ENCODE results near the gene HGFAC. TPM values are rescaled to one million over a fixed set of nuclear protein-coding genes. Genes with fewer than 3 reads are reported as not detected.

HGFAC gene
- total RNA-seq, 1 donor = not detected

- no peak for DNase-seq (ENCODE audit: low read depth)
- no peak overlapping the region for H3K4me3 ChIP-seq (ENCODE audit: low read depth, low read length)
- no peak for TF ChIP-seq CTCF (IDR thresholded peaks at IDR 0.05; ENCODE audit: insufficient read depth, low read length)
These were observed 30.1 kb upstream of the HGFAC start for GRCh38 chr4:3411676-3412075.

- DNase-seq (ENCODE audit: low read depth) = no peak
- TF ChIP-seq CTCF (IDR thresholded peaks at IDR 0.05; ENCODE audit: insufficient read depth, low read length) = no peak
- no peak overlapping the region for H3K4me3 ChIP-seq (ENCODE audit: low read depth, low read length)
These were observed 29.3 kb upstream of the HGFAC start for GRCh38 chr4:3412257-3413020.

- no peak for DNase-seq (ENCODE audit: low read depth)
- H3K4me3 ChIP-seq (ENCODE audit: low read depth, low read length) = no peak overlapping the region
- no peak for TF ChIP-seq CTCF (IDR thresholded peaks at IDR 0.05; ENCODE audit: insufficient read depth, low read length)
These were observed 28.5 kb upstream of the HGFAC start for GRCh38 chr4:3413217-3413671.

- H3K4me3 ChIP-seq (ENCODE audit: low read depth, low read length) = no peak overlapping the region
- TF ChIP-seq CTCF (IDR thresholded peaks at IDR 0.05; ENCODE audit: insufficient read depth, low read length) = no peak
- DNase-seq (ENCODE audit: low read depth) = no peak
These were observed 27.9 kb upstream of the HGFAC start for GRCh38 chr4:3413675-3414420.

- no peak for DNase-seq (ENCODE audit: low read depth)
- no peak overlapping the region for H3K4me3 ChIP-seq (ENCODE audit: low read depth, low read length)
- TF ChIP-seq CTCF (IDR thresholded peaks at IDR 0.05; ENCODE audit: insufficient read depth, low read length) = no peak
These were observed 27.1 kb upstream of the HGFAC start for GRCh38 chr4:3414421-3415279.

GRCh38 chr4:3415471-3416141 lies 26.2 kb upstream of the HGFAC start:
- no peak for TF ChIP-seq CTCF (IDR thresholded peaks at IDR 0.05; ENCODE audit: insufficient read depth, low read length)
- no peak overlapping the region for H3K4me3 ChIP-seq (ENCODE audit: low read depth, low read length)
- DNase-seq (ENCODE audit: low read depth) = no peak

All from fibroblast of the aortic adventitia (primary cell).